HEK293 (cell line): Measurements from ENCODE around the gene DDX28.

Source experiments
- GLI2 ChIP-seq: fragments of 450-650 bp; formaldehyde crosslinking; IDR thresholded peaks from 2 replicates; pipeline ENCODE4; 2017; ENCODE audit warnings: missing biosample characterization, missing genetic modification characterization, low read depth, borderline replicate concordance
- RBAK ChIP-seq: fragments of 450-650 bp; formaldehyde crosslinking; IDR thresholded peaks from 2 replicates; pipeline ENCODE4 v1.5.1; 2016; ENCODE audit warnings: missing biosample characterization, missing genetic modification characterization
- ZBTB7A ChIP-seq: fragments of 450-650 bp; formaldehyde crosslinking; IDR thresholded peaks from 2 replicates; pipeline ENCODE4 v1.5.1; 2016; ENCODE audit warnings: low read depth, missing biosample characterization, missing genetic modification characterization
- ZNF24 ChIP-seq: fragments of 450-650 bp; formaldehyde crosslinking; IDR thresholded peaks from 2 replicates; pipeline ENCODE4 v1.5.1; 2016; ENCODE audit warnings: missing biosample characterization, missing genetic modification characterization
- ZNF521 ChIP-seq: fragments of 450-650 bp; formaldehyde crosslinking; IDR thresholded peaks from 2 replicates; pipeline ENCODE4 v1.5.1; 2017; ENCODE audit warnings: missing biosample characterization, mild to moderate bottlenecking, missing genetic modification characterization
- ZNF600 ChIP-seq: fragments of 450-650 bp; formaldehyde crosslinking; IDR thresholded peaks from 2 replicates; pipeline ENCODE4 v1.5.1; 2016; ENCODE audit warnings: missing biosample characterization, missing genetic modification characterization
- ZNF610 ChIP-seq: fragments of 450-650 bp; formaldehyde crosslinking; IDR thresholded peaks from 2 replicates; pipeline ENCODE4 v1.5.1; 2016; ENCODE audit warnings: missing biosample characterization, missing genetic modification characterization, borderline replicate concordance
- ZNF623 ChIP-seq: fragments of 450-650 bp; formaldehyde crosslinking; IDR thresholded peaks from 2 replicates; pipeline ENCODE4 v1.5.1; 2016; ENCODE audit warnings: missing biosample characterization, missing genetic modification characterization
- ZXDB ChIP-seq: fragments of 450-650 bp; formaldehyde crosslinking; IDR thresholded peaks from 2 replicates; pipeline ENCODE4 v1.5.1; 2016; ENCODE audit warnings: missing biosample characterization, missing genetic modification characterization
- TF ChIP-seq, protein P1 (sequence below): fragments of 450-650 bp; formaldehyde crosslinking; IDR thresholded peaks from 2 replicates; pipeline ENCODE4 v1.5.1; 2017; ENCODE audit warnings: missing biosample characterization, missing genetic modification characterization
- TF ChIP-seq, protein P2 (sequence below): IDR thresholded peaks from 2 replicates; pipeline ENCODE4 v1.6.1; 2011; ENCODE audit warnings: mild to moderate bottlenecking, low read depth, low read length, borderline replicate concordance
- TF ChIP-seq, protein P3 (sequence below): fragments of 450-650 bp; formaldehyde crosslinking; IDR thresholded peaks from 2 replicates; pipeline ENCODE4 v1.5.1; 2016; ENCODE audit warnings: missing biosample characterization, missing genetic modification characterization

- TF ChIP-seq ZBTB7A (tag by site-specific recombination): no peak
- TF ChIP-seq ZNF521 (tag by site-specific recombination): no peak
- no peak for TF ChIP-seq ZNF24
- TF ChIP-seq ZNF600 (tag by site-specific recombination): no peak
- TF ChIP-seq GLI2 (tag by site-specific recombination): no peak
- TF ChIP-seq, protein P1, sequence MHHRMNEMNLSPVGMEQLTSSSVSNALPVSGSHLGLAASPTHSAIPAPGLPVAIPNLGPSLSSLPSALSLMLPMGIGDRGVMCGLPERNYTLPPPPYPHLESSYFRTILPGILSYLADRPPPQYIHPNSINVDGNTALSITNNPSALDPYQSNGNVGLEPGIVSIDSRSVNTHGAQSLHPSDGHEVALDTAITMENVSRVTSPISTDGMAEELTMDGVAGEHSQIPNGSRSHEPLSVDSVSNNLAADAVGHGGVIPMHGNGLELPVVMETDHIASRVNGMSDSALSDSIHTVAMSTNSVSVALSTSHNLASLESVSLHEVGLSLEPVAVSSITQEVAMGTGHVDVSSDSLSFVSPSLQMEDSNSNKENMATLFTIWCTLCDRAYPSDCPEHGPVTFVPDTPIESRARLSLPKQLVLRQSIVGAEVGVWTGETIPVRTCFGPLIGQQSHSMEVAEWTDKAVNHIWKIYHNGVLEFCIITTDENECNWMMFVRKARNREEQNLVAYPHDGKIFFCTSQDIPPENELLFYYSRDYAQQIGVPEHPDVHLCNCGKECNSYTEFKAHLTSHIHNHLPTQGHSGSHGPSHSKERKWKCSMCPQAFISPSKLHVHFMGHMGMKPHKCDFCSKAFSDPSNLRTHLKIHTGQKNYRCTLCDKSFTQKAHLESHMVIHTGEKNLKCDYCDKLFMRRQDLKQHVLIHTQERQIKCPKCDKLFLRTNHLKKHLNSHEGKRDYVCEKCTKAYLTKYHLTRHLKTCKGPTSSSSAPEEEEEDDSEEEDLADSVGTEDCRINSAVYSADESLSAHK (tag by site-specific recombination): no peak
- no peak for TF ChIP-seq ZXDB
- TF ChIP-seq, protein P2, sequence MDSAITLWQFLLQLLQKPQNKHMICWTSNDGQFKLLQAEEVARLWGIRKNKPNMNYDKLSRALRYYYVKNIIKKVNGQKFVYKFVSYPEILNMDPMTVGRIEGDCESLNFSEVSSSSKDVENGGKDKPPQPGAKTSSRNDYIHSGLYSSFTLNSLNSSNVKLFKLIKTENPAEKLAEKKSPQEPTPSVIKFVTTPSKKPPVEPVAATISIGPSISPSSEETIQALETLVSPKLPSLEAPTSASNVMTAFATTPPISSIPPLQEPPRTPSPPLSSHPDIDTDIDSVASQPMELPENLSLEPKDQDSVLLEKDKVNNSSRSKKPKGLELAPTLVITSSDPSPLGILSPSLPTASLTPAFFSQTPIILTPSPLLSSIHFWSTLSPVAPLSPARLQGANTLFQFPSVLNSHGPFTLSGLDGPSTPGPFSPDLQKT: no peak
- TF ChIP-seq ZNF623 (tag by site-specific recombination): no peak
- TF ChIP-seq, protein P3, sequence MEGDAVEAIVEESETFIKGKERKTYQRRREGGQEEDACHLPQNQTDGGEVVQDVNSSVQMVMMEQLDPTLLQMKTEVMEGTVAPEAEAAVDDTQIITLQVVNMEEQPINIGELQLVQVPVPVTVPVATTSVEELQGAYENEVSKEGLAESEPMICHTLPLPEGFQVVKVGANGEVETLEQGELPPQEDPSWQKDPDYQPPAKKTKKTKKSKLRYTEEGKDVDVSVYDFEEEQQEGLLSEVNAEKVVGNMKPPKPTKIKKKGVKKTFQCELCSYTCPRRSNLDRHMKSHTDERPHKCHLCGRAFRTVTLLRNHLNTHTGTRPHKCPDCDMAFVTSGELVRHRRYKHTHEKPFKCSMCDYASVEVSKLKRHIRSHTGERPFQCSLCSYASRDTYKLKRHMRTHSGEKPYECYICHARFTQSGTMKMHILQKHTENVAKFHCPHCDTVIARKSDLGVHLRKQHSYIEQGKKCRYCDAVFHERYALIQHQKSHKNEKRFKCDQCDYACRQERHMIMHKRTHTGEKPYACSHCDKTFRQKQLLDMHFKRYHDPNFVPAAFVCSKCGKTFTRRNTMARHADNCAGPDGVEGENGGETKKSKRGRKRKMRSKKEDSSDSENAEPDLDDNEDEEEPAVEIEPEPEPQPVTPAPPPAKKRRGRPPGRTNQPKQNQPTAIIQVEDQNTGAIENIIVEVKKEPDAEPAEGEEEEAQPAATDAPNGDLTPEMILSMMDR (tag by site-specific recombination): no peak
- no peak for TF ChIP-seq ZNF610 (tag by site-specific recombination)
- TF ChIP-seq RBAK (tag by site-specific recombination): no peak
Measured at GRCh38 chr16:68072038-68072695, 49.1 kb upstream of the DDX28 start.
